HG03175 (cell line): ENCODE measurements around the gene PRM3.

ENCODE experiments used
- ATAC-seq: cut with Tn5 transposase; IDR thresholded peaks from one replicate; pipeline ENCODE4 v1.9.1; 2021; ENCODE audit warnings: mild to moderate bottlenecking, moderate library complexity; ENCODE audit not compliant: unreplicated experiment

The PRM3 gene

DNA sequence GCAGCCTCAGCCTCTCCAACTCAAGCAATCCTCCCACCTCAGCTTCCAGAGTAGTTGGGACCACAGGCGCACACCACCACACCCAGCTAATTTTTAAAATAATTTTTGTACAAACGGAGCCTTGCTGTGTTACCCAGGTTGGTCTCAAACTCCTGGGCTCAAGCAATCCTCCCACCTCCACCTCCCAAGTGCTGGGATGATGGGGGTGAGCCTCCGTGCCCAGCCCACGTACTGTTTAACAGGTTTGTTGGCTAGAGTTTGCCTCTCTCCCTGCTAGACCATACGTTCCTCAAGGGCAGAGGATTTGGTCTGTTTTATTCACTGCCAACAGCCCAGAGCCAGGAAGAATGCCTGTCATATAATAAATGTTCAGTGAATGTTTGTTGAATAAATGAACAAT lies 44.0 kb downstream of the PRM3 start:
- no peak for ATAC-seq

DNA sequence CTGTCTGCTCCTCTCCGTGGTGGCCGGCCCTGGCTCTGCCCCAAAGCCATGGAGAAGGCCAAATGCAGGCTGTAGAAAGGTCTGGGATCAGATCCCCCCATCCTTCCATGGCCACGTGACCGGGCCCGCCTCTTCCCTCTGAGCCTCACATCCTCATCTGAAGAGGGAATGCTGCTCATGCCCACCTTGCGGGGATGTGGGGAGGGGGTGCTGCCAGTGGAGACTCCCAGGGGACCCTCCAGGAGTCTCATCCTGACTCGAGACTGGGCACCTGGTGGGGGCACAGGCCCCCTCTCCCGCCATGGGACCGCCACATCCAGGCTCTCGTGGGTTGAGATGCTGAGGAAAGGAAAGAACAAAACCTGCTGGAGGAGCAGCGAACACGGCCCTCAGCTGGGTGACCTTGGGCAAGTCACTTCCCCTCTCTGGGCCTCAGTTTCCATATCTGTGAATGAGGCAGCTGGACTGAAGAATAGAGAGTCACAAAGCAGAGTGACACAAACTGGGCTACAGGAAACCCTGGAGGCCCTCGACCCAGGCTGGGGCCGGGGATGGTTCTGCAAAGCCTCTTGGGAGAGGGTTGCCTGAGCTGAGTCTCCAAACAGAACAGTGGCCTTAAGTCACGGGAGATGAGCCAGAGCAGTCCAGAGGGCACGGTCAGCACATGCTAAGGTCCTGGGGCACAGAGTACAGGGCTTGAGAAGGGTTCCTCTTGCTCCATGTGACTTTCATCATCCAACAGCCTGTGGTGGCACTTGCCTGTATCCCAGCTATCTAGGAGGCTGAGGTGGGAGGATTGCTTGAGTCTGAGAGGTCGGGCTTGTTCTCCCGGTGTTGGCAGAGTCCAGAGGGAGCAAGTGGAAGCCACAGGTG lies 47.5 kb downstream of the PRM3 start:
- ATAC-seq: no peak

DNA sequence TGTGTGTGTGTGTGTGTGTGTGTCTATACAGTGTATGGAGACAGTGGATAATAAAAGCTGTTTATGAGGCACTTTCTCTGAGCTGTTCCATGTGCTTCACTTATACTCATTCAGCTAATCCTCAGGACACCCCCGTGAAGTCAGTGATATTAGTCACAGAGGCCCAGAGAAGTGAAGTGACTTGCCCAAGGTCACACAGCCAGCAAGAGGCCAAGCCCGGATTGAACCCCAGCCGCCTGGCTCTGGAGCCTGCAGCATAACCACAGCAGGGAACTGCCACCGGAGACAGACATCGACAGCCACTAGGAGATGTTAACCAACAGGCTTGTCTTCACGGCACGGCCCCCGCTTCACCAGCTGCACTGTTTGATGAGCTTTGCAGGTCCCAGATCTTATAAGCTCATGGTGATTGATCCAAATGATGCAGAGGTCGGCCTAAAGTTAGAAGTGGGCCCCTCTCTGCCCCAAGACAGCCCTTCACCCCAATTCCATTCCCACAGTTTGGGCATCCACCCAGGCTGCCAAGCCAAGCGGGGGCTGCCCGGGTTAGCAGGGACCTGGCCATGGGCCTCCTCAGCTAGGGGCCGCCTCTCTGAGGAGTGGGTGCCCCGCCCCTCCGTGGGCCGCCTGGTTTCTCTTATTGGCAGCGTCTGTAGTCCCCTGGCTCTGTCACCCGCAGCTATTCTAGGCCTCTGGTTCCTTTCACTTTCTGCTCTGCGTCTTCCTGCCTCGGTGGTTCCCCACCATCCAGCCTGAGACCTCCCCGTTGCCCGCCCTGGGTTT lies 48.3 kb downstream of the PRM3 start:
- peak; percentile 85 for ATAC-seq

GRCh38 chr16:11224096-11224893 lies 49.1 kb downstream of the PRM3 start:
- ATAC-seq: peak; percentile 42
